NK-92 (cell line): ENCODE data around the gene CCN2.
"Not testable (repeated sequence)": the region's sequence is repeated elsewhere in the genome, so short reads cannot be mapped to it uniquely, and the experiment has no call there.

Source experiments
- DNase-seq: peaks from one replicate; lab custom pipeline; 2025; ENCODE audit not compliant: unreplicated experiment; lab: John Stamatoyannopoulos, UW

Gene CCN2

GRCh38 chr6:131946404-131946991 lies 4.7 kb downstream of the CCN2 start:
- DNase-seq: no peak

- DNase-seq: no peak
These were observed 5.2 kb downstream of the CCN2 start for GRCh38 chr6:131945971-131946370.

- no peak for DNase-seq
These were observed 13.2 kb downstream of the CCN2 start for GRCh38 chr6:131937703-131938631.

GRCh38 chr6:131937226-131937625 lies 13.9 kb downstream of the CCN2 start:
- DNase-seq: no peak

- DNase-seq: no peak
These were observed 15.0 kb downstream of the CCN2 start for GRCh38 chr6:131936156-131936555.

GRCh38 chr6:131931063-131931750 lies 20.0 kb downstream of the CCN2 start:
- DNase-seq: no peak

- no peak for DNase-seq
These were observed 21.2 kb downstream of the CCN2 start for GRCh38 chr6:131929976-131930375.

- DNase-seq: no peak
These were observed 21.9 kb downstream of the CCN2 start for GRCh38 chr6:131929264-131929663.

GRCh38 chr6:131924881-131925474 lies 26.2 kb downstream of the CCN2 start:
- DNase-seq: no peak

- no peak for DNase-seq
These were observed 27.8 kb downstream of the CCN2 start for GRCh38 chr6:131923356-131923755.

GRCh38 chr6:131920656-131921055 lies 30.5 kb downstream of the CCN2 start:
- no peak for DNase-seq

GRCh38 chr6:131918650-131919355 lies 32.4 kb downstream of the CCN2 start:
- no peak for DNase-seq

GRCh38 chr6:131917763-131918649 lies 33.2 kb downstream of the CCN2 start:
- no peak for DNase-seq

- DNase-seq: no peak
These were observed 33.9 kb downstream of the CCN2 start for GRCh38 chr6:131917318-131917717.

GRCh38 chr6:131916847-131917246 lies 34.3 kb downstream of the CCN2 start:
- no peak for DNase-seq

- DNase-seq: not testable (repeated sequence)
These were observed 34.9 kb downstream of the CCN2 start for GRCh38 chr6:131916091-131916796.

GRCh38 chr6:131914967-131915751 lies 36.0 kb downstream of the CCN2 start:
- DNase-seq: no peak

GRCh38 chr6:131914234-131914633 lies 36.9 kb downstream of the CCN2 start:
- no peak for DNase-seq
